Right ventricle myocardium inferior (tissue), 1 donor: ENCODE measurements around the gene DACT3. TPM values are rescaled to one million over a fixed set of nuclear protein-coding genes. Genes with fewer than 3 reads are reported as not detected.

Experiments used
- ATAC-seq: fragments of 200-7000 bp; cut with Tn5 transposase; one replicate; pipeline ENCODE4 v1.9.1; 2020; ENCODE audit warnings: mild to moderate bottlenecking, moderate library complexity
- DNase-seq: peaks from one replicate; pipeline ENCODE4 v3.0.0; 2021; ENCODE audit errors: missing footprints
- intact Hi-C: fragments of 100-400 bp; cut with DNase I; formaldehyde crosslinking; loops from one replicate; pipeline ENCODE4 v1.11.0; 2022
- total RNA-seq: library from RNA; stranded (reverse); fragmentation: NEBNext Ultra II Directional; extraction: Animal tissue kit (Norgen Biotek cat#: 25700); gene quantifications from one replicate; pipeline ENCODE4 v1.2.1, GENCODE V29; 2021
- donor health status: DM: no; HTN: yes; CAD: no; lungs with severe emphysema.

DACT3 gene
- total RNA-seq, 1 donor from 2014 or later, result 14.1 TPM

DNA sequence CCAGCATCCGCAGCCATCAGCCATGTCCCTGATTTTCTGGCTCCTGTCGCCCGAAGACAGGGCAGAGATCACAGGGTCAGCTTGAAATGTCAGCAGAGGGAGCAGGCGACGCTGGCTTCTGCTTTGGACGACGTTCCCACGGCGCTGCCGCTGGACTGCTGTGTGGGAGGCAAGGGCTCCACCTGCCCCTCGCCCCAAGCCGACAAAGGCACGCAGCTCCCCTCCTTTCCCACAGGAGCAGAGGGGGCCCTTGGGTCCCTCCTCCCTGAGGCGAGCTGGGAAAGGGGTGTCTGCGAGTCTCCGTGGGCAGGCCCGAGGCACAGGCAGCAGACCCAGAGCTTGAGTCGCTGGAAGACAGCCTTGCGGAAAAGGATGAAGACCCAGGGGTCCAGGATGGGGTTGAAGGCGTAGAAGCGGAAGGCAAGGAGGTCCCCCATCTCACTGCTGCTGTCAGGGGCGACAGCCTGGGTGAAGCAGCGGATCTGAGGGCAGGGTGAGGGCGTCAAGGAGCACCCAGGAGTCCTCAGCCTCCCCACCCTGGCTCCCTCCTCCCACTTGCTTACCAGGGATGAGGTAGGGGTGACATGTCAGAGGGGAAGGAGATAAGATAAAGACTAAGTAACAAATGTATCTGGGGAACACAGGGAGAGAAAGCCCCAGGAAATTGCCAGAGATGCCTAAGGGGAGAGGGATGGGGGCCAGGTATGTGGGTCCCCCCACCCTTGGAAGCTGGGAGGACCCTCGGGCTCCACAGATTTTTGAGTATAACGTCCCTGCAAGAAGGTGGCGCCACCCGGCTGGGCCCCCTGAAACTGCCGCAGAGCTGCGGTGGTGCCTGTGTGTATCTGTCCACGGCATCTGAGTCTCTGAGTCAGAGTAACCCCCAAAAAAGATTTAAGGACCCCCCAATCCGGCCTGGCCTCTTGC lies 39.5 kb downstream of the DACT3 start:
- DNase-seq (no peak), ATAC-seq (no peak)

DNA sequence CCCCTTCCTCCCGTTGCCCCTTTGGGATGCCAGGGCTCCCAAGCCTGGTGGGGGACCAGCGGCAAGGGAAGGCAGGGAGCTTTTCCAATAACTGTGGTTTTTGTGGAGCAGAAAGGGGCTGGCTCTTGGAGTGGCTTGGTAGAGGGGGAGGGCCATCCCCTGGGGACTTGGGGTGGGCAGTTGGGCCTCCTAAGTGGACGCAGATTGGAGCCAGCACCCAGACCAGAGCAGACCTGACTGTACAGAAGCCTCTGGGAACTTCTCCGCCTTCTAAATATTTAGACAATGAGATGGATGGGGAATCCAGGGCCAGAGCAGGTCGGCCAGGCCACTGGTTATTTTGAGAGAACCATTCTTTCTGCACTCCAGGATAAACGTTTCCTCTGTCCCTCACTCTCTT lies 40.3 kb downstream of the DACT3 start:
- ATAC-seq (no peak), DNase-seq (no peak)
- intact Hi-C loops, result no loop called here

More for the DNA sequence above, 39.5 kb downstream of the DACT3 start:
- intact Hi-C loops, result no loop called here

DNA sequence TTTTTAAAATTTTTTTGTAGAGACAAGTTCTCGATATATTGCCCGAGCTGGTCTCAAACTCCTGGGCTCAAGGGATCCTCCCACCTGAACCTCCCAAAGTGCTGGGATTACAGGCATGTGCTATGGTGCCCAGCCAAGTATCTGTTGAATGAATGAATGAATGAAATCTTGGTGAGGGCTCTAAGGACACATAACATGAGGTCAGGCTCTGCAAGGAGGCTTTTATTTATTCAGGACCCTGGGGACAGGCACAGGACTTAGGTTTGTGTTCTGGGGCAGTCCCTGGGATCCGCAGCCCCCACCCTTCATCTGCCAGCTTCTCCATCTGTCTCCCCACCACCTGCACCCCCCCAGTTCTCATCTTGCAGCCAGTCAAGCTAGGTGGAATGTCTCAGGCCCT lies 40.7 kb downstream of the DACT3 start:
- intact Hi-C loops, result no loop called here
- ATAC-seq (no peak), DNase-seq (no peak)

DNA sequence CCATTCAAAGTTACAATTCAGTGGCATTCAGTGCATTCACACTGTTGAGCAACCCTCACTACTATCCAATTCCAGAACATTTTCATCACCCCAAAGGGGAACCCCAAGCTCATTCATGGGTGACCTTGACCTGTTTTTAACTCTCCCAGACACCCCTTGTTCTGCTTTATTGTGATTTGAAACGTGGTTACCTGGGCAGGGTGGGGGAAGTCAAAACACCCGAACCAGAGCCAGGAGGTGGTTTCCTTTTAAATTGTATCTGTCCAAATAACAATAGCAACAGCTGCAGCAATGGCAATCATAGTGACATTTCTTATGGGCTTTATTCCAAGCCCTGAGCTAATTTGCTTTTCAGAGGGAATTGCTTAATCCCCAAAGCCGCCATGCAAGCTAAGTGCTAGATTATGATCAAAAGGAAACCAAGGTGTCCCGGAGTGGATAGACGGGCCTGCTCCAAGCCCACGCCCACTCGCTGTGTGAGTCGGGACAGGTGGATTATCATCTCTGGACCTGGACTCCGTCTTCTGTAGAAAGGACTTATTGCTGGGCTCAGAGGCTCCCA lies 42.2 kb downstream of the DACT3 start:
- no peak for DNase-seq
- peak; percentile 50 for ATAC-seq
- intact Hi-C loops, result no loop called here

DNA sequence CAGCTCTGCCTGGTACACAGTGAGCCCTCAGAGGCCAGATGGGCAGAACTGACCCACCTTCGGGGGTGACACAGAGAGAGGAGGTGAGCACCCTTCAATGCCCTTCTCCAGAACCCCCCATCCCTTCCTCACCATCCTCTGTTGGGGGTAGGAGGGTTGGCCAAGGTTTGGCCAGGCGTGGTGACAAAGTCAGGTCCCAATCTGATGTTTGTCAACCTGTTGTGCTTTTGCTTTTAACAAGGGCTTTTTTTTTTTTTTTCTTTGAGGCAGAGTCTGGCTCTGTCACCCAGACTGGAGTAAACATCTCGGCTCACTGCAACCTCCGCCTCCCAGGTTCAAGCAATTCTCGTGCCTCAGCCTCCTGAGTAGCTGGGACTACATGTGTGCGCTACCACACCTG lies 43.4 kb downstream of the DACT3 start:
- intact Hi-C loops, result no loop called here
- DNase-seq, result no peak

DNA sequence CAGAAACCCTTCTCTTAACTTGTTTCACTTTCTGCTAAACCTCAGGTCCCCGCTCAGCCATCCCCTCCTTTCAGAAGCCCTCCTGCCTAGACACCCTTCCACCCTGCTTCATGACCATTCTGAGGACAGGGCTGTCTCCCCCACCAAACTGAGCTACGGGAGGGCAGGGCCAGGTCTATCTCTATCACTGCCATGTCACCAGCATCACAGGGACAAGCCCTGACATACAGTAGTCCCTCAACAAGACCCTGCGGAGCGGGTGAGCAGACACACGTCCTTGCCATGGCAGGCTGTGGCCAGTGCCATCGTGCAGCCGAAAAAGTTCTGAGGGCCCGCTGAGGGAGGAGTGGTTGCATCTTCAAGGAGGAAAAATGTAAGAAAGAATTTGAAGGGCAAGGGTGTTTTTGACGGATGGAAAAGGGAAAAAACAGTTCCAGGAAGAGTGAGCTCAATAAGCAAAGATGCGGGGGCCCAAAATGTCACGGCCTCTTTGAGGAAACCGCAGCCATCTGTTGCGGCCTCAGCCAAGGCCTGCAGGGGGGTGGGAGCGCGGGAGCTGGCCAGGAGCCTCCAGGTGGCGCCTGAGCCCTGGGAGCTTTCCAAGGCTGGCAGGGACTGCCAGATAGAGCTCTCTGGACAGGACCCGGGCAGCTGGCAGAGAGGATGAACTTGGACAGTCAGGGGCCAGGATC lies 44.2 kb downstream of the DACT3 start:
- DNase-seq, result no peak
- ATAC-seq, result peak; percentile 42
- intact Hi-C loops, result no loop called here

More for the DNA sequence above, 43.4 kb downstream of the DACT3 start:
- ATAC-seq, result no peak

DNA sequence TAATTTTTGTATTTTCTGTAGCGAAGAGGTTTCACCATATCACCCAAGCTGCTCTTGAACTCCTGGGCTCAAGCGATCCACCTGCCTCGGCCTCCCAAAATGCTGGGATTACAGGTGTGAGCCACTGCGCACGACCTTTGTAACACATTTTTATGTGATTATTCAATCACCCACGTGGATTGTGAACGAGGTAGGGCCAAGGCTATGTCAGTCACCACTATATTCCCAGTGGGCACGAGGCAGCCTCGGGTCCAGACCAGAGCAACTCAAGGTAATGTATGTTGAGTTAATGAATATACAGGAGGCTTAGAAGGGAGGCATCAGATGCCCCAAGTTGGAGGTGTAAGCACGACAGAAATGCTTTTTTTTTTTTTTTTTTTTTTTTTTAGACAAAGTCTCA lies 45.0 kb downstream of the DACT3 start:
- DNase-seq (no peak), ATAC-seq (no peak)
- intact Hi-C loops, result no loop called here

DNA sequence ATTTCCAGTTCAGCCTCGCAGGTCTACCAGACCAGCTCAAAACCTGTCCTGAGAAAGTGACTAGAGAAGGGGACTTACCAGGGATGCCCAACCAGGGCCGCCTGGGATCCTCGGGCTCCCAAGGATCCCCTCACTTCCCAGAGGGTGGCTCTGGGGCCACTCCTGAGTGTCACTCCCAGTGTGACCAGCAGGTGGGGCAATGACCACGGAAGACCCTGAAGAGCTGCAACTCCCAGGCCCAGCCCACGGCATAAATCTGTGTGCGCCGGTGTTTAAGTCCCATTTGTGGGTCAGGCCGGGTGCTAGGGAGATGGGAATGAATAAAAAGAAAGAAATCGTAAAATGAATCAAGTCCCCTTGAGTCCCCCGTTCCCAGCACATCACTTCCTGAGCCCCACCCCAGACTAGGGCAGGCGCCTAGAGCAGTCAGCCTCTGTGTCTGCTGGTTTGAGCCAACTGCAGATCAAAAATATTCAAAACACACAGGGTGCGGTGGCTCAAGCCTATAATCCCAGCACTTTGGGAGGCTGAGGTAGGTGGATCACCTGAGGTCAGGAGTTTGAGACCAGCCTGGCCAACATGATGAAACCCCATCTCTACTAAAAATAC lies 46.8 kb downstream of the DACT3 start:
- intact Hi-C loops, result loop anchor here (1.0 kb wide), 1 partner anchor 48 kb away; no protein-coding TSS in a partner anchor
- ATAC-seq (peak; percentile 78), DNase-seq (peak; percentile 91)

DNA sequence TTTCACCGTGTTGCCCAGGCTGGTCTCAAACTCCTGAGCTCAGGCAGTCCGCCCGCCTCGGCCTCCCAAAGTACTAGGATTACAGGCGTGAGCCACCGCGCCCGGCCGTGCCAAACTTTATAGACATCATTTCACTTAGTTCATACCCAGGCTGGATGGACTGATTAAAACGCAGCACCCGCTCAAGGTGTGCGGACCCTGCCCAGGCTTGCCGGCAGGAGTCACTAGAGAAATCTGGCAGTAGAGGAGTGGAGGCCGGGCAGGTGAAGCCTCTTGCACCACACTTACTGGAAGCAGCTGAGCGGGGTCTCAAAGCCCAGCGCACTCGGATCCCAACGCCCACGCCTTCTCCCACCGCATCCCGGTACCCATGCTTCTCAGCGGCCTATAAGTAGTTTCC lies 47.5 kb downstream of the DACT3 start:
- DNase-seq (no peak), ATAC-seq (no peak)
- intact Hi-C loops, result no loop called here

DNA sequence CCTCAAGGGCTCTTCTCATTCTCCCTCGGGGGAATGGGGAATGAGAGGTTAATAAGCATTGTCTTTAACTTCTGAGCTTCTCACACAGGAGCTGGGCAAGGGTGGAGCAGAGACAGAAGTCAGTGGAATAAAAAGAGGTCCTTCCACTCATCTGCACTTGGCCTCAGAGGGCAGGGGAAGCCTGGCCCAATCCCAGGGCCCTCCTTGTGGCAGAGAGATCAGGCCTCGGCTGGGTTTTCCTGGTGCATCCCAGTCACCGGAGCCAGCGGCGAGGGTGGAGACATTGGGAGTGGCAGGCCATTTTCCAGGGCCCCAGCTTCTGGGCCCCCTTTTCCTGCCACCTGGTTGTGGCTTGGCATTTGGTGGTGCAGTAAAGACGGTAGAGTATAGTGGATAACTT lies 49.2 kb downstream of the DACT3 start:
- ATAC-seq (no peak), DNase-seq (no peak)
- intact Hi-C loops, result no loop called here

DNA sequence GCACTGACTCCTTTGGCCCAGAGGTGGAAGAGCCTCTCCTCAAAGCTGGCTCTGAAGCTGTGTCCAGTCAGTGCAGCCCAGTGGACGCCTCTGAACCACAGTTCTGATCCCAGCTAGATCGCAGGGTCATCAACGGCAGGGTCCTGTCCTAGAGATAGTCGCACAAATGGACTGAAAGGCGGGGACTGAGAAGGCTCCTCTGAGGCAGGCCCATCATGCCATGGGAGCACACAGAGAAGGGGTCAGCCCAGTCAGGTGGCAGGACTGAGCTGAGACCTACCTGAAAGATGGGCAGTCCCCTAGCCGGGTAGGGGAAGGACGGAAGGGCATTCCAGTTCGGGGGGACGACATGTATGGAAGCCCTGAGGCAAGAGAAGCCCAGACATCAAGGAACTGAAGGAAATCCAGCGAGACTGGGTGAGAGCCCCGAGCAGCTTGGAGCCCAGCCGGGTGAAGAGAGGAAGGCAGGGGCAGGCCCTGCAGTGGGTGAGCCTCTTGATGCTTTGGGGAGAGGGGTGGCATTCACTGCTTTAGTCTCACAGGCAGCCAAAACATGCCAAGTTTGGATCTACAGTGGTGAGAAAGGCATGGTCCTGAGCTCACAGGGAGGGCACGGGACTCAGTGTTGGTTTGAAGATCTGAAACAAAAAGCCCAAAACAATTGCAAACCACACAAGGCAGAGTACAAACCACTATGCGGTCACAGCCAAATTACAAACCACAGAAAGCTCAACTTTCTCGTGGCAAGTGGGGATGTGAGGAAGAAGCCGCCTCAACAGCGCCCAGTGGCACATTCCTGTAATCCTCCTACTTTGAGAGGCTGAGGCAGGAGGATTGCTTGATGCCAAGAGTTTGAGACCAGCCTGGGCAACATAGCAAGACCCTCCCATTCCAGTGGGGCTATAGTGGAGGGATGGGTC lies 49.9 kb downstream of the DACT3 start:
- ATAC-seq, result no peak

DNA sequence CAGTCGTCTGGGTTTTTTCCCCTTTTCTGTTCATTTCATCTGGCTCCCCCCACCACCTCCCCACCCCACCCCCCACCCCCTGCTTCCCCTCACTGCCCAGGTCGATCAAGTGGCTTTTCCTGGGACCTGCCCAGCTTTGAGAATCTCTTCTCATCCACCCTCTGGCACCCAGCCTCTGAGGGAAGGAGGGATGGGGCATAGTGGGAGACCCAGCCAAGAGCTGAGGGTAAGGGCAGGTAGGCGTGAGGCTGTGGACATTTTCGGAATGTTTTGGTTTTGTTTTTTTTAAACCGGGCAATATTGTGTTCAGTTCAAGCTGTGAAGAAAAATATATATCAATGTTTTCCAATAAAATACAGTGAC lies 50.6 kb downstream of the DACT3 start:
- no peak for DNase-seq
- intact Hi-C loops, result no loop called here

More for the DNA sequence above, 49.9 kb downstream of the DACT3 start:
- intact Hi-C loops, result no loop called here
- no peak for DNase-seq

DNA sequence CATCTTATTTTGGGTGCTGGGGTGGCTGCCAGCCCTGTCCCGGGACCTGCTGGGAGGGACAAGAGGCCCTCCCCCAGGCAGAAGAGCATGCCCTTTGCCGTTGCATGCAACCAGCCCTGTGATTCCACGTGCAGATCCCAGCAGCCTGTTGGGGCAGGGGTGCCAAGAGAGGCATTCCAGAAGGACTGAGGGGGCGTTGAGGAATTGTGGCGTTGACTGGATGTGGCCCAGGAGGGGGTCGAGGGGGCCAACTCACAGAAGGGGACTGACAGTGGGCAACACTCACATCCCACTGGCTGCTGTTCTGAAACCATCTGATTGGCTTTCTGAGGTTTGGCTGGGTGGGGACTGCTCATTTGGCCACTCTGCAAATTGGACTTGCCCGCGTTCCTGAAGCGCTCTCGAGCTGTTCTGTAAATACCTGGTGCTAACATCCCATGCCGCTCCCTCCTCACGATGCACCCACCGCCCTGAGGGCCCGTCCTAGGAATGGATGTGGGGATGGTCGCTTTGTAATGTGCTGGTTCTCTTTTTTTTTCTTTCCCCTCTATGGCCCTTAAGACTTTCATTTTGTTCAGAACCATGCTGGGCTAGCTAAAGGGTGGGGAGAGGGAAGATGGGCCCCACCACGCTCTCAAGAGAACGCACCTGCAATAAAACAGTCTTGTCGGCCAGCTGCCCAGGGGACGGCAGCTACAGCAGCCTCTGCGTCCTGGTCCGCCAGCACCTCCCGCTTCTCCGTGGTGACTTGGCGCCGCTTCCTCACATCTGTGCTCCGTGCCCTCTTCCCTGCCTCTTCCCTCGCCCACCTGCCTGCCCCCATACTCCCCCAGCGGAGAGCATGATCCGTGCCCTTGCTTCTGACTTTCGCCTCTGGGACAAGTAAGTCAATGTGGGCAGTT lies 51.2 kb downstream of the DACT3 start:
- DNase-seq (no peak), ATAC-seq (no peak)
- intact Hi-C loops, result no loop called here

More for the DNA sequence above, 50.6 kb downstream of the DACT3 start:
- no peak for ATAC-seq

DNA sequence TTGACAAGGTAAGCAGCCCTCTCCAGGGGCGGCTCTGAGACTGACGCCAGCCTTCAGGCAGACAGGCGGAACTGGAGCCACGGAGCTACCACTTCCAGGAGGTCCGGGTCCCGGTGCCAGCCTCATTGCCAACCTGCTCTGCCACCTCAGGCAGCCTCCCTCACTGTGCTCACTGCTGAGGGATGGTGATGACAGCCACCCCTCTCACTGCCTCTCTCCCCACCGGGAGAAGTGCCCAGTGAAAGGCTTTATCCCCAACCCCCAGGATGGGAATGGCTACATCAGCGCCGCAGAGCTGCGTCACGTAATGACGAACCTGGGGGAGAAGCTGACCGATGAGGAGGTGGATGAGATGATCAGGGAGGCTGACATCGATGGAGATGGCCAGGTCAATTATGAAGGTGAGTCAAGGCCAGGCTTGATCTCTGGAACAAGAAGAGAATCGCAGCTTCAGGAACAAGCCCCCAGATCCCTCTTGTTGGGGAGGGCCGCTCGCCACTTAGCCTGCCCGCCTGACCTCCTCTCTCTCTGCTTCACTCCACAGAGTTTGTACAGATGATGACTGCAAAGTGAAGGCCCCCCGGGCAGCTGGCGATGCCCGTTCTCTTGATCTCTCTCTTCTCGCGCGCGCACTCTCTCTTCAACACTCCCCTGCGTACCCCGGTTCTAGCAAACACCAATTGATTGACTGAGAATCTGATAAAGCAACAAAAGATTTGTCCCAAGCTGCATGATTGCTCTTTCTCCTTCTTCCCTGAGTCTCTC lies 52.2 kb downstream of the DACT3 start:
- ATAC-seq (no peak), DNase-seq (no peak)
- intact Hi-C loops, result no loop called here

DNA sequence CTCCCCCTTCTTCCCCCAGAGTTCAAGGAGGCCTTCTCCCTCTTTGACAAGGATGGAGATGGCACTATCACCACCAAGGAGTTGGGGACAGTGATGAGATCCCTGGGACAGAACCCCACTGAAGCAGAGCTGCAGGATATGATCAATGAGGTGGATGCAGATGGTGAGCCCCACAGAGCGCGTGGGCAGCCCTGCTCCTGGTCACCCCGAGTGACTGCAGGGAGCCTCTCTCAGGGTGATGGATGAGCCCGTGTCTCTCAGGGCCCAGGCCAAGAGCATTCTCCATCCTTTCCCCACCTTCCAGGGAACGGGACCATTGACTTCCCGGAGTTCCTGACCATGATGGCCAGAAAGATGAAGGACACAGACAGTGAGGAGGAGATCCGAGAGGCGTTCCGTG lies 52.8 kb downstream of the DACT3 start:
- ATAC-seq, result no peak
- DNase-seq, result no peak
- intact Hi-C loops, result no loop called here

DNA sequence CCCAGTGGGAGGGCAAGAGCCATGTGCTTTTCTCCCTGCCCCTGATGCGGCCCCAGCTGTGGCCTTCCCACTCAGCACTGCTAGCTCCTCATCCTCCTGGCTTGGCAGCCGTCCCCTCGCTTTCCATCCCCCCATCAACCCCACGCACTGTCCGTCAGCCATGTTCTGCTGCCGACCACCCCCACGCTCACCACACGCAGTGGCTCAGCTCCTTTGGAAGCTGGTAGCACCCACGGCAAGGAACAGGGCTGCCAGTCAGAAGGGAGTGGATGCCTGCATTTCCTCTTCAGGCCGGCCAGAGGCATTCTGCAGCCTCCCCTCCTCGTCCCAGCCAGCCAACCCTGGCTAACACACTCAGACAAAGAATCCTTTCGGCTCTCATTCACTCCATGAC lies 53.5 kb downstream of the DACT3 start:
- no peak for DNase-seq
- intact Hi-C loops, result no loop called here

More for the DNA sequence above, 53.5 kb downstream of the DACT3 start:
- no peak for ATAC-seq
